Motor neuron (in vitro differentiated cells): Measurements from ENCODE around the gene SCD5. TPM values are rescaled to one million over a fixed set of nuclear protein-coding genes. Genes with fewer than 3 reads are reported as not detected.

Experiments
- ATAC-seq, 8 experiments: fragments of 200-7000 bp; cut with Tn5 transposase; replicated peaks in 6 of 8; 2 replicates each; pipeline ENCODE4 v1.8.0; 2021; ENCODE audit warnings: mild to moderate bottlenecking in 8 of 8, moderate library complexity in 8 of 8
- H3K27ac ChIP-seq, 2 donors: fragments of 250-450 bp; sonication (Bioruptor Pico); 2 replicates each; pipeline ENCODE4 v1.9.0; 2021; ENCODE audit warnings: antibody characterized with exemption in 2 of 2, mild to moderate bottlenecking in 2 of 2, moderate library complexity in 1 of 2
- H3K4me1 ChIP-seq, 2 donors: fragments of 250-450 bp; sonication (Bioruptor Pico); replicated peaks in 1 of 2; 2 replicates each; pipeline ENCODE4 v1.6.1; 2021; ENCODE audit warnings: antibody characterized with exemption in 2 of 2, mild to moderate bottlenecking in 2 of 2, moderate library complexity in 1 of 2
- H3K4me3 ChIP-seq, 5 donors: fragments of 250-450 bp; sonication (Bioruptor Pico); 2 replicates each; pipeline ENCODE4 v1.9.0; 2021; ENCODE audit warnings: antibody characterized with exemption in 5 of 5, mild to moderate bottlenecking in 5 of 5, moderate library complexity in 4 of 5
- WGBS, 10 experiments: fragments of 450-650 bp; shearing (Covaris generic); methylation state at CpG; one replicate each; pipeline ENCODE4 v1.0.0; 2022; 5-methylcytosine and 5-hydroxymethylcytosine counted together
- in situ Hi-C, 9 experiments: fragments of 400-800 bp; cut with MboI; loops; one replicate each; pipeline ENCODE4 v1.15.0; 2021; ENCODE audit warnings: low sequenced_read_pairs in 9 of 9, low pct_unique_long_range_greater_than_20kb in 2 of 9; ENCODE audit not compliant: unreplicated experiment in 9 of 9
- total RNA-seq, 8 experiments: library from RNA; unstranded; fragments of 300-600 nt; gene quantifications; 2 replicates each; pipeline versions ENCODE4 v1.2.3 to v1.2.4, GENCODE V29; 2022

SCD5 gene
- total RNA-seq, 8 experiments from 2014 or later = 1.4 to 127 (median 53.0) TPM

- peak overlapping the region in 1 of 2 donors; percentile 38 for H3K27ac ChIP-seq
- no peak overlapping the region for H3K4me3 ChIP-seq
- in situ Hi-C loops = no loop called here
- peak in 6 of 8 experiments; percentile 39 to 56 (median 47) for ATAC-seq
- WGBS, 10 experiments = 0 to 40% (median 25%) methylated on average over 1 of the region's 1 CpG; no CpG with 5 or more reads in 1 of the 10 experiments
- H3K4me1 ChIP-seq = peaks cover 20 to 33% of the 10 kb centered on the region in 2 donors
These were observed 92.7 kb downstream of the SCD5 start for GRCh38 chr4:82705928-82706300.

- H3K27ac ChIP-seq = peak overlapping the region in 1 of 2 donors; percentile 28
- in situ Hi-C loops = no loop called here
- 0 to 85% (median 40%) methylated on average over 1 to 6 of the region's 7 CpGs; no CpG with 5 or more reads in 1 of the 10 experiments for WGBS, 10 experiments
- H3K4me1 ChIP-seq = peaks cover 19 to 28% of the 10 kb centered on the region in 2 donors
- H3K4me3 ChIP-seq = no peak overlapping the region
- peak in 5 of 8 experiments; percentile 44 to 81 (median 62) for ATAC-seq
These were observed 93.2 kb downstream of the SCD5 start for GRCh38 chr4:82705169-82705927.

- peaks cover 15 to 23% of the 10 kb centered on the region in 2 donors for H3K4me1 ChIP-seq
- H3K4me3 ChIP-seq = no peak overlapping the region
- no peak overlapping the region for H3K27ac ChIP-seq
- in situ Hi-C loops = no loop called here
- 17 to 100% (median 94%) methylated on average over 1 to 4 of the region's 6 CpGs; no CpG with 5 or more reads in 2 of the 10 experiments for WGBS, 10 experiments
- no peak for ATAC-seq
These were observed 94.4 kb downstream of the SCD5 start for GRCh38 chr4:82704156-82704555.

GRCh38 chr4:82698412-82698811, 100.2 kb downstream of the SCD5 start:
- Histone ChIP-seq H3K4me3 (no peak overlapping the region), H3K27ac (no peak overlapping the region), H3K4me1 (peaks cover 10% of the 10 kb centered on the region in 2 donors)
- in situ Hi-C loops = no loop called here
- WGBS, 10 experiments = 20 to 100% (median 83%) methylated on average over 1 to 2 of the region's 2 CpGs; no CpG with 5 or more reads in 4 of the 10 experiments
- ATAC-seq = no peak

GRCh38 chr4:82697561-82697960, 101.0 kb downstream of the SCD5 start:
- no peak for ATAC-seq
- H3K4me3 ChIP-seq = no peak overlapping the region
- in situ Hi-C loops = no loop called here
- 42 to 93% (median 59%) methylated on average over 3 to 8 of the region's 8 CpGs for WGBS, 10 experiments
- no peak overlapping the region for H3K27ac ChIP-seq
- H3K4me1 ChIP-seq = peaks cover 10% of the 10 kb centered on the region in 2 donors

GRCh38 chr4:82696117-82696860, 102.3 kb downstream of the SCD5 start:
- Histone ChIP-seq H3K4me1 (peaks cover 10% of the 10 kb centered on the region in 2 donors), H3K27ac (no peak overlapping the region), H3K4me3 (no peak overlapping the region)
- 50 to 100% (median 83%) methylated on average over 1 to 5 of the region's 5 CpGs; no CpG with 5 or more reads in 1 of the 10 experiments for WGBS, 10 experiments
- in situ Hi-C loops = no loop called here
- ATAC-seq = peak in 1 of 8 experiments; percentile 50

GRCh38 chr4:82694892-82695291, 103.7 kb downstream of the SCD5 start:
- in situ Hi-C loops = no loop called here
- Histone ChIP-seq H3K4me3 (no peak overlapping the region), H3K4me1 (peaks cover 10% of the 10 kb centered on the region in 2 donors), H3K27ac (no peak overlapping the region)
- WGBS, 10 experiments = 57 to 100% (median 100%) methylated on average over 1 to 3 of the region's 4 CpGs; no CpG with 5 or more reads in 3 of the 10 experiments
- no peak for ATAC-seq

- Histone ChIP-seq H3K27ac (no peak overlapping the region), H3K4me3 (no peak overlapping the region), H3K4me1 (peaks cover 10% of the 10 kb centered on the region in 2 donors)
- 7 to 100% (median 91%) methylated on average over 1 to 5 of the region's 8 CpGs; no CpG with 5 or more reads in 6 of the 10 experiments for WGBS, 10 experiments
- in situ Hi-C loops = no loop called here
- ATAC-seq = peak in 2 of 8 experiments; percentile 67 to 94
These were observed 104.5 kb downstream of the SCD5 start for GRCh38 chr4:82694046-82694445.

- in situ Hi-C loops = no loop called here
- Histone ChIP-seq H3K27ac (no peak overlapping the region), H3K4me1 (peaks cover 8 to 16% of the 10 kb centered on the region in 2 donors), H3K4me3 (no peak overlapping the region)
- ATAC-seq = no peak
- 50 to 96% (median 92%) methylated on average over 2 to 9 of the region's 18 CpGs; no CpG with 5 or more reads in 6 of the 10 experiments for WGBS, 10 experiments
These were observed 106.4 kb downstream of the SCD5 start for GRCh38 chr4:82692101-82692780.

GRCh38 chr4:82691431-82691830, 107.2 kb downstream of the SCD5 start:
- WGBS, 10 experiments = 0 to 100% (median 96%) methylated on average over 1 to 2 of the region's 2 CpGs; no CpG with 5 or more reads in 4 of the 10 experiments
- H3K4me3 ChIP-seq = no peak overlapping the region
- peaks cover 6 to 14% of the 10 kb centered on the region in 2 donors for H3K4me1 ChIP-seq
- in situ Hi-C loops = no loop called here
- H3K27ac ChIP-seq = no peak overlapping the region
- no peak for ATAC-seq

- in situ Hi-C loops = no loop called here
These were observed 110.4 kb downstream of the SCD5 start for GRCh38 chr4:82688091-82688795.

GRCh38 chr4:82687531-82687930, 111.1 kb downstream of the SCD5 start:
- peaks cover 6 to 10% of the 10 kb centered on the region in 2 donors for H3K4me1 ChIP-seq
- in situ Hi-C loops = no loop called here
- WGBS, 10 experiments = 48 to 78% (median 67%) methylated on average over 3 to 6 of the region's 6 CpGs; no CpG with 5 or more reads in 3 of the 10 experiments
- H3K4me3 ChIP-seq = no peak overlapping the region
- ATAC-seq = no peak
- no peak overlapping the region for H3K27ac ChIP-seq

More at GRCh38 chr4:82688091-82688795, 110.4 kb downstream of the SCD5 start:
- 55 to 100% (median 91%) methylated on average over 1 to 6 of the region's 6 CpGs; no CpG with 5 or more reads in 3 of the 10 experiments for WGBS, 10 experiments
- no peak for ATAC-seq
- H3K4me3 ChIP-seq = no peak overlapping the region
- H3K27ac ChIP-seq = no peak overlapping the region
- peaks cover 6 to 10% of the 10 kb centered on the region in 2 donors for H3K4me1 ChIP-seq
